NCI-H2196 treated with DMSO at 0.1 percent for 48 hours (cell line): ENCODE data around the gene HPD.
A peak's percentile ranks its signal among the peaks of the same experiment; 100 is the strongest.
"Not testable (repeated sequence)": the region's sequence is repeated elsewhere in the genome, so short reads cannot be mapped to it uniquely, and the experiment has no call there.

Experiments used
- DNase-seq: peaks from one replicate; lab custom pipeline; 2025; ENCODE audit not compliant: unreplicated experiment; lab: John Stamatoyannopoulos, UW

HPD gene

GRCh38 chr12:121858662-121859572 lies at the start of gene HPD:
TSS of gene HPD (minus strand) at chr12:121858859. CDS start at chr12:121858823, 36 bp downstream.
- DNase-seq, result no peak

- DNase-seq, result no peak
These were observed 47.1 kb upstream of the HPD start for GRCh38 chr12:121905746-121906145.

- no peak for DNase-seq
These were observed 44.5 kb upstream of the HPD start for GRCh38 chr12:121903202-121903601.

GRCh38 chr12:121899590-121899989 lies 40.9 kb upstream of the HPD start:
- no peak for DNase-seq

- DNase-seq, result no peak
These were observed 39.6 kb upstream of the HPD start for GRCh38 chr12:121898287-121898686.

GRCh38 chr12:121894633-121895032 lies 36.0 kb upstream of the HPD start:
- DNase-seq, result no peak

GRCh38 chr12:121893961-121894460 lies 35.4 kb upstream of the HPD start:
- DNase-seq, result peak; percentile 21

- DNase-seq, result no peak
These were observed 34.3 kb upstream of the HPD start for GRCh38 chr12:121892673-121893561.

- DNase-seq, result not testable (repeated sequence)
These were observed 31.0 kb upstream of the HPD start for GRCh38 chr12:121889661-121890060.

- DNase-seq, result no peak
These were observed 30.6 kb upstream of the HPD start for GRCh38 chr12:121889274-121889624.

GRCh38 chr12:121888478-121889273 lies 30.0 kb upstream of the HPD start, which contains the start of gene PSMD9:
TSS of gene PSMD9 (plus strand) at chr12:121888790. CDS start at chr12:121888857, 67 bp downstream.
- DNase-seq, result peak; percentile 96

GRCh38 chr12:121888083-121888477 lies 29.4 kb upstream of the HPD start:
- no peak for DNase-seq

- not testable (repeated sequence) for DNase-seq
These were observed 26.5 kb upstream of the HPD start for GRCh38 chr12:121885129-121885528.

- no peak for DNase-seq
These were observed 24.6 kb upstream of the HPD start for GRCh38 chr12:121883315-121883660.

GRCh38 chr12:121876080-121876447 lies 17.4 kb upstream of the HPD start:
- not testable (repeated sequence) for DNase-seq

- no peak for DNase-seq
These were observed 16.9 kb upstream of the HPD start for GRCh38 chr12:121875582-121875981.

- DNase-seq, result no peak
These were observed 15.4 kb upstream of the HPD start for GRCh38 chr12:121874071-121874470.

GRCh38 chr12:121873216-121873569 lies 14.5 kb upstream of the HPD start:
- DNase-seq, result no peak

- no peak for DNase-seq
These were observed 14.0 kb upstream of the HPD start for GRCh38 chr12:121872546-121873215.

- no peak for DNase-seq
These were observed 12.8 kb upstream of the HPD start for GRCh38 chr12:121871467-121871866.
